Gastroesophageal sphincter (tissue), 4 donors: ENCODE measurements around the gene CIAO3. TPM values are rescaled to one million over a fixed set of nuclear protein-coding genes. Genes with fewer than 3 reads are reported as not detected.

Experiments used
- ATAC-seq: fragments of 150-250 bp; one replicate; pipeline ENCODE4 v1.9.1; 2016; ENCODE audit warnings: mild to moderate bottlenecking, moderate library complexity
- H3K27ac ChIP-seq, 4 donors: fragments of 200-600 bp; sonication (generic) in 3 of 4; 1 replicate in 3 of 4; 2 replicates in 1 of 4; pipeline ENCODE4 v1.5.1; 2016 to 2019
- H3K27me3 ChIP-seq: fragments of 200-600 bp; sonication (generic); one replicate; pipeline ENCODE4 v1.5.1; 2019
- H3K36me3 ChIP-seq, 2 donors: fragments of 200-600 bp; sonication (generic); one replicate each; pipeline ENCODE4 v1.5.1; 2019; ENCODE audit warnings: control low read depth in 1 of 2
- H3K4me1 ChIP-seq, 3 donors: fragments of 200-600 bp; sonication (generic); 1 replicate in 2 of 3; 2 replicates in 1 of 3; pipeline ENCODE4 v1.5.1; 2016 to 2019; ENCODE audit warnings: control low read depth in 2 of 3
- H3K4me3 ChIP-seq, 2 donors: fragments of 200-600 bp; sonication (generic); one replicate each; pipeline ENCODE4 v1.5.1; 2019; ENCODE audit warnings: mild to moderate bottlenecking in 1 of 2, moderate library complexity in 1 of 2
- H3K9me3 ChIP-seq, 3 donors: fragments of 200-600 bp; sonication (generic); one replicate each; pipeline ENCODE4 v1.5.1; 2017 to 2019; ENCODE audit warnings: control low read depth in 2 of 3
- EP300 ChIP-seq: sonication (generic); formaldehyde crosslinking; IDR thresholded peaks from one replicate; pipeline ENCODE4 v1.6.1; 2017; ENCODE audit warnings: antibody characterized with exemption, mild to moderate bottlenecking
- POLR2A ChIP-seq, 2 donors: fragments of 450-650 bp; IDR thresholded peaks; one replicate each; pipeline ENCODE4 v1.6.1; 2017; ENCODE audit warnings: antibody characterized with exemption in 2 of 2, mild to moderate bottlenecking in 2 of 2, moderate library complexity in 1 of 2
- POLR2AphosphoS5 ChIP-seq: sonication (generic); formaldehyde crosslinking; IDR thresholded peaks from one replicate; pipeline ENCODE4 v1.6.1; 2017; ENCODE audit warnings: antibody characterized with exemption
- WGBS, 2 donors: methylation state at CpG; one replicate each; pipeline ENCODE4 v1.1.5; 2018; ENCODE audit warnings: low coverage in 1 of 2; 5-methylcytosine and 5-hydroxymethylcytosine counted together
- total RNA-seq, 4 donors: library from RNA; depleted of rRNA; stranded (reverse); fragments of >200 nt; gene quantifications; one replicate each; pipeline ENCODE4 v1.1.0, GENCODE V29; 2016
- TF ChIP-seq, protein P1 (sequence below), 4 experiments: fragments of 200-600 bp in 2 of 4; fragments of 450-650 bp in 2 of 4; sonication (generic) in 1 of 4; IDR thresholded peaks; one replicate each; pipeline ENCODE4 v1.5.1; 2017 to 2019; ENCODE audit warnings: antibody characterized with exemption in 4 of 4, mild to moderate bottlenecking in 2 of 4, moderate library complexity in 2 of 4

CIAO3 gene
- 10 to 100 TPM; 18.5 to 46.7 (median 25.6) TPM for total RNA-seq

DNA sequence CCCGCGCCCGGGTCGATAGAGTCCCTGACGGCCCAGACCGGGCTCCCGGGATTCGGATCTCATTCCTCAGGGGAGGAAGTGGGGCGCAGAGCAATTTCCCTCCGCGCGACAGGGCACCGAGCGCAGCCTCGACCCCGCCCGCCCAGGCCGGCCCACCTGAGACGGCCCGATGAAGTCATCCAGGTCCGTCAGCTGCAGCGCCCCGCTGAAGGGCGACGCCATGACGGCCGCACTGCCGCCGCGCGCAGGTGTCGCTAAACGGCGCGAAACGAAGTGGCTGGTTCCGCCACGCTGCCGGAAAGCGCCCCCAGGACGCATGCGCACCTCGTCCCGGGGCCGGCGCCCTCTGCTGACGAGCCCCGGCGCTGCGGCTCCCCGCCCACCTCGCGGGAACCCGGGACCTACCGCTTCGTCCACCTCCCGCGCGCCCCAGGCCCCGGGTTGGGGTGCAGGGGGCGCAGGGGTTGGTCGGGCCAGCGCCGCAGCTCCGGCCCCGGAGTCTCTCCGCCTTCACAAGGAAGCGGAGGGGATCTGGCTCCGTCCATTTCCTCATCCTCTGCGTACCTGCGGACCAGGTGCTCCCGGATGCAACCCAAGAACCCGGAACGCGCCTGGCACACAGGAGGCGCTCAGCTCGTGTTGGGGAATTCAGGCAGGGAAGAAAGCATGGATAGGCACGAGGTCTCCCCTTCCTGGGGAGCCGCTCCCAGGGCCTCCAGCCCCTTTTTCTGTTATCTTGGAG, at the start of gene CIAO3:
TSS of gene CIAO3 (minus strand) at position 234 of the 742 bp plus-strand sequence. CDS start at position 222, 12 bp downstream.
- Histone ChIP-seq H3K4me3 (peak within 1 kb of the TSS; percentile 76 to 97), H3K27me3 (peaks cover 37% of the 10 kb centered on the region), H3K4me1 (peaks cover 0 to 21% (median 14%) of the 10 kb centered on the region in 3 donors), H3K27ac (peak within 1 kb of the TSS in 3 of 4 donors; percentile 76 to 84 (median 83)), H3K36me3 (peaks cover 0 to 35% of the 10 kb centered on the region in 2 donors), H3K9me3 (no peaks in the 10 kb centered on the region)
- TF ChIP-seq POLR2A (IDR thresholded peaks at IDR 0.05) (peak; percentile 59 to 68), POLR2AphosphoS5 (peak; percentile 100), EP300 (no peak)
- TF ChIP-seq, protein P1, sequence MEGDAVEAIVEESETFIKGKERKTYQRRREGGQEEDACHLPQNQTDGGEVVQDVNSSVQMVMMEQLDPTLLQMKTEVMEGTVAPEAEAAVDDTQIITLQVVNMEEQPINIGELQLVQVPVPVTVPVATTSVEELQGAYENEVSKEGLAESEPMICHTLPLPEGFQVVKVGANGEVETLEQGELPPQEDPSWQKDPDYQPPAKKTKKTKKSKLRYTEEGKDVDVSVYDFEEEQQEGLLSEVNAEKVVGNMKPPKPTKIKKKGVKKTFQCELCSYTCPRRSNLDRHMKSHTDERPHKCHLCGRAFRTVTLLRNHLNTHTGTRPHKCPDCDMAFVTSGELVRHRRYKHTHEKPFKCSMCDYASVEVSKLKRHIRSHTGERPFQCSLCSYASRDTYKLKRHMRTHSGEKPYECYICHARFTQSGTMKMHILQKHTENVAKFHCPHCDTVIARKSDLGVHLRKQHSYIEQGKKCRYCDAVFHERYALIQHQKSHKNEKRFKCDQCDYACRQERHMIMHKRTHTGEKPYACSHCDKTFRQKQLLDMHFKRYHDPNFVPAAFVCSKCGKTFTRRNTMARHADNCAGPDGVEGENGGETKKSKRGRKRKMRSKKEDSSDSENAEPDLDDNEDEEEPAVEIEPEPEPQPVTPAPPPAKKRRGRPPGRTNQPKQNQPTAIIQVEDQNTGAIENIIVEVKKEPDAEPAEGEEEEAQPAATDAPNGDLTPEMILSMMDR (IDR thresholded peaks at IDR 0.05) = peak in 3 of 4 experiments; percentile 93 to 100 (median 95)
- peak; percentile 92 for ATAC-seq
- 0% methylated on average over 1 to 9 of the region's 79 CpGs for whole genome bisulfite sequencing, 2 donors

- WGBS, 2 donors = 67% methylated on average over 1 of the region's 17 CpGs; no CpG with 5 or more reads in 1 of the 2 donors
- Histone ChIP-seq H3K27me3 (no peaks in the 10 kb centered on the region), H3K9me3 (no peaks in the 10 kb centered on the region), H3K4me3 (no peak overlapping the region), H3K36me3 (peaks cover 0 to 39% of the 10 kb centered on the region in 2 donors), H3K4me1 (peaks cover 0 to 33% (median 16%) of the 10 kb centered on the region in 3 donors), H3K27ac (no peak overlapping the region)
- TF ChIP-seq, protein P1 (IDR thresholded peaks at IDR 0.05) = no peak
- no peak for TF ChIP-seq POLR2AphosphoS5
- no peak for ATAC-seq
Measured at GRCh38 chr16:790086-790485, 49.3 kb upstream of the CIAO3 start.

GRCh38 chr16:789191-789850, 48.5 kb upstream of the CIAO3 start:
- TF ChIP-seq, protein P1 (IDR thresholded peaks at IDR 0.05) = no peak
- no peak for TF ChIP-seq POLR2A (IDR thresholded peaks at IDR 0.05)
- TF ChIP-seq POLR2AphosphoS5 = no peak
- no peak for TF ChIP-seq EP300
- 100% methylated on average over 1 of the region's 33 CpGs; no CpG with 5 or more reads in 1 of the 2 donors for WGBS, 2 donors

DNA sequence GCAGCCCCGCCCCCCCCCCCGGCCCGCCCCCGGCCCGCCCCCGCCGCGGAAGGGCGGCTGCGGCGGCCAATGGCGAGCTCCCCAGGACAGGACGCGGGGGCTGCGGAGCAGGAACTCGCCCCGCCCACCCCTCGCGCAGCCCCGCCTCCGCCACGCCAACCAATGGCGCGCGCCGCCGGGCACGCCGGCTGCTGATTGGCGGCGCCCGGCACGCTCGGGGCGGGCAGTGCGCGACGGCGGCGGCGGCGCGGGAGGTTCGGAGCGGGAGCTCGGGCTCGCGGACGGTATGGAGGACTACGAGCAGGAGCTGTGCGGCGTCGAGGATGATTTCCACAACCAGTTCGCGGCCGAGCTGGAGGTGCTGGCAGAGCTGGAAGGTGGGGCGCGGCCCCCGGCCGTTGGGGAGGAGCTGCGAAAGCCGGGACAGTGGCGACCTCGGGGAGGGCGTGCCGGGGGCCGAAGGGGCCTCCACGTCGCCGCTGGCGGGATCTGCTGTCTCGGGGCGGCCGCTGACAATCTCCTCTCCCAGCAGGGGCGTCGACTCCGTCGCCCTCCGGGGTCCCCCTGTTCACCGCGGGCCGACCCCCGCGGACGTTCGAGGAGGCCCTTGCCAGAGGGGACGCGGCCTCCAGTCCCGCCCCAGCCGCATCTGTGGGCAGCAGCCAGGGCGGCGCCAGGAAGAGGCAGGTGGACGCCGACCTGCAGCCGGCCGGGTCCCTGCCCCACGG, 47.8 kb upstream of the CIAO3 start, which contains the start of gene CHTF18:
TSS of gene CHTF18 (plus strand) at position 222 of the 728 bp plus-strand sequence. CDS start at position 287, 65 bp downstream.
- Histone ChIP-seq H3K4me3 (peak within 1 kb of the TSS; percentile 80 to 97), H3K9me3 (no peaks in the 10 kb centered on the region), H3K27ac (peak within 1 kb of the TSS in 3 of 4 donors; percentile 80 to 82 (median 81)), H3K36me3 (peaks cover 0 to 36% of the 10 kb centered on the region in 2 donors), H3K27me3 (peaks cover 4% of the 10 kb centered on the region), H3K4me1 (peaks cover 0 to 38% (median 22%) of the 10 kb centered on the region in 3 donors)
- TF ChIP-seq, protein P1 (IDR thresholded peaks at IDR 0.05) = peak in 1 of 4 experiments; percentile 16
- TF ChIP-seq POLR2A (IDR thresholded peaks at IDR 0.05) = no peak
- ATAC-seq = peak; percentile 96
- no CpG with 5 or more reads among the region's 97 CpGs for whole genome bisulfite sequencing, 2 donors

More at GRCh38 chr16:789191-789850, 48.5 kb upstream of the CIAO3 start:
- Histone ChIP-seq H3K27ac (peak overlapping the region in 1 of 4 donors; percentile 64), H3K27me3 (no peaks in the 10 kb centered on the region), H3K4me1 (peaks cover 0 to 33% (median 16%) of the 10 kb centered on the region in 3 donors), H3K36me3 (peaks cover 0 to 39% of the 10 kb centered on the region in 2 donors), H3K4me3 (peak overlapping the region in 1 of 2 donors; percentile 97), H3K9me3 (no peaks in the 10 kb centered on the region)
- no peak for ATAC-seq
